ENCODE measurements around the gene TRPM1.
"Not testable (repeated sequence)": the region's sequence is repeated elsewhere in the genome, so short reads cannot be mapped to it uniquely, and the experiment has no call there.

TRPM1 gene

GRCh38 chr15:31116423-31117030, 15.0 kb upstream of the TRPM1 start:
- no peak for FAIRE-seq

DNA sequence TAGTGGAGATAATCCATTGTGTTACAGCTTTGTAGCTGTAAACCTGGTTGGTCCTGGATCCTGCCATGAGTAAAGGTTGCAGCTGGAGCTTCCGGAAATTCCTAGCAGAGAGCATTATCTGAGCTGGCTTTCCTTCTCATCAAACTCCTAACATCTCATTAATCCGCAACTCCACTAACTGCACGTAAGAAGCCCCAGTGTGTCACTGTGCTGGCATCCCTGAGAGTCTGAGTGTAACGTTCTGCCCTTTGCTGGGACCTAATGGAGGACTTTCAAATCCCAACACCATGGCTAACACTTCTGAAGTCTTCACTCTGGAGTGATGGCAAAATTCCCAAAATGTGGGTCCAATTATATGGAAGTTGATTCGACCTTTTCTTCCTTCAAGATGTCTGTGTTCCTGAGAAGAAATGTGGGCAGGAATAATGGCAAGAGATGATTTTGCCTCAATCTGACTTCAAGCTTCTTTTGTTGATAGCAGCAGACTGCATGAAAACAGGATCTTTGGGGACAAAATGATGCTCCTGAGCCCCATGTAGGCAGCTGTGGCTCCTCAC, 9.6 kb upstream of the TRPM1 start:
- no peak for FAIRE-seq

DNA sequence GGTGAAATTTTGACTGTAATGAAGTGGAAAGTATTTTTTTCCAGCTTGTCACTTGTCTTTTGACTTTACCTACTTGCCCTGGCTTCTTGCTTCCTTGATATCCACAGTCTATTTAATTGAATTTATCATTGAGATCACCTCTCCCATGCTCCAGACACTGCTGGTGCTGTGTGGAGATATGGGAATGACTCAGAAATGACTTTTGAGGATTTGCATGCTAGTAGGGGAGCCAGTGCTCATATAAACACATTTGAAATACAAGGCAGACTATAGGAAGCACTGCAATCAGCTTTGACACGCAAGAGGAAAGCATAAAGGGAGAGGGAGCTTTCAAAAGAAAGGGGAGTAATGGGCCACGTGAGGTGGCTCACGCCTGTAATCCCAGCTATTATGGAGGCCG, 7.3 kb upstream of the TRPM1 start:
- no peak for FAIRE-seq

- no peak for FAIRE-seq
These were observed 5.2 kb upstream of the TRPM1 start for GRCh38 chr15:31106495-31107300.

DNA sequence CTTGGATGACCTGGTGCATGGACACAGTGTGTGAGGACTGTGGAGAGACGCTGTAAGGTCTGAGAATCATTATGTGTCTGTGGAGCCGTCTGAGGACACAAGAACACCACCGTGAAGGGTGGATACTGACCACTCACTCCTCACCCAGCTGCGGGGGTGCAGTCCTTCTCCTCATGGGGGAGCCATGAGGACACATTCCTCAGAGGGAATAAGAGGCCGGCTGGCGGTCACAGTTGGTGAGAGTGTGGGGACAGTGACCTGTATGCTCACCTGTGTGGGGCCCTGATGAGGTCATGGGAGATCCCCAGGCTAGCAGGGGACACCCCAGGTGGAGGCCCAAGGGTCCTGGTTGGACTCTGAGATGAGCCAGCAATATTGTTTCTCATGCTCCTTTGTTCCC, 2.5 kb upstream of the TRPM1 start:
- no peak for FAIRE-seq

GRCh38 chr15:31102374-31103342, 1.1 kb upstream of the TRPM1 start:
- FAIRE-seq: no peak

DNA sequence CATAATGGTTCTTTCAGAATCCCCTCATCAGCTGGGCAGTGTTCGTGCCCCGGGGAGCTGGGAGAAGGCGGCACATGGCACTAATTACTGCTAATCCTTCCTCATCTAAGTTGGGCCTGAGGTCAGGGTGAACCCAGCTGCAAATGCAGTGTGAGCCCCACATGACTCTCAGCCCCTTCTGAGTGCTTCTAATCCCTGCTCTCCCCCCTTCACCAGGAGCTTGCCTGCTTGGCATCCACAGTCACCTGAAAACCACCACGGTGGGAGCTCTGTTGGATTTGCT, 455 bp upstream of the TRPM1 start:
- FAIRE-seq: no peak

DNA sequence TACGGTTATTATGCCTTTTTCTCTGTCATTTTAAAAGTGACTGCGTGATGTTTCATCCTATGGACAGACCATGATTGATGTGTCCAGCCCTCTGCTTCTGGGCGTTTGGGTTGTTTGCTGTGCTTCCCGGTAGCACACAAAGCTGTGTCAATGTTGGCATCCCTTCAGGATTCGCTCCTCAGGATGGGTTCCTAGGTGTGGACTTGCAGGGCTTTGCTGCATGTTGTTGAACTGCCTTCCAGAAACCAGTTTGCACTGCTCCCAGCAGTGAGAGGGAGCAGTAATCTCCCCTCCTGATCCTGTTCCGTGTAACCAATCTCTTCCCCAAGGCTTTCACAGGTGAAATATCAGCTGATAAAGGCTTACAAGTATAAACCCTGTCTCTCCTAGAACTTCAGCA, 787 bp downstream of the TRPM1 start:
- no peak for FAIRE-seq

DNA sequence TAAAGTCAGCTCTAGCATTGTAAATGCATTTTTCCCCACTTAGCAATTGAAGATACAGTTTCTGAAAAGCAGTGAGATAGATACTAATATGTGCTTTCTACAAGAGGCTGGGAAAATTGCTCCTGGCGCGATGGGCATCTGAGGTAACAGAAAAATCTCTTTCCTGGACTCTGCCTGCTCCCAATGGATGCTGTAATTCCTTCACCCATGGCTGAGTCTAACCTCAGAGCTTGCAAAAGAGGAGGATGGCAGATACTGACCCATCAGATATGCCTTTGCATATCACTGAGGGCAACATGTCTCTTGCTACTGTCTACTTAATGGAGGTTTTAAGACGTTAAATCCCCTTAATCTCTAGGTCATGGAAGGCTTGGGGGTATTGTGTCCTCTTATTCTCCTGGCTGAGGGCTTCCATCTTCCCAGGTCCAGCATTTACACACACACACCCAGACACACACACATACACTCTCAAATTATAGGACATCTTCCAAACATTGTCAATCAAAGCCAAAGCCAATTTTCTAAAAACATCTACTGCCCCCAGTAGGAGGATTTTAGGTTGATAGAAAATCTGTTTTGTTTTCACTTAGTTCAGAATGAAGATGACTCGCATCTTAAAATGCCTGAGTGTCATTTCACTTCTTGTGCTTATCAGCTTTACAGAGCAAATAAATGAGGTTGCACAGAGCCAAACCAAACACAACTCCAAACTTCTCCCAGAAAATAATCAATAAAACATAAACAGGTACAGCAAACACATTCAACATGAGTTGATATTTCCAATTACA, 2.4 kb downstream of the TRPM1 start:
- FAIRE-seq: no peak

DNA sequence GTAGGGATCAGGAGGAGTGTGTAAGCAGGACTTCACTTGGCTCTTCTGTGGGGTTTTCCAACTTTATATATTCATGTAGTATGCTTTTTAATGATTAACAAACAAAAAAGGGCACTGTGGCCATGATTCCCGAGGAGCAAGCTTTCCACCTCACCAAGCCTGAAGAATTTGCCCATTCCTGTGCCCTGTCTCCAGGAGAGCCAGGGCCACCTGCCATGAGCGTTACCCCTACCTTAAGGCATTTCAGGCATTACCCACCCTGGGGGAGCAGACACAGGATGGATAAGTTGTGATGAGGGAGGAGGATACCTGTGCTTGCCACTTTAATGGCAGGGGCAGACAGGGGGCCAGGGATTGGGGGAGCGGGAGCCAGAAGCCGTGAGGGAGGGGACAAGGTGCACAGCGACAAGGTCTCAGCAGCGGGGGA, 3.0 kb downstream of the TRPM1 start:
- FAIRE-seq: no peak

DNA sequence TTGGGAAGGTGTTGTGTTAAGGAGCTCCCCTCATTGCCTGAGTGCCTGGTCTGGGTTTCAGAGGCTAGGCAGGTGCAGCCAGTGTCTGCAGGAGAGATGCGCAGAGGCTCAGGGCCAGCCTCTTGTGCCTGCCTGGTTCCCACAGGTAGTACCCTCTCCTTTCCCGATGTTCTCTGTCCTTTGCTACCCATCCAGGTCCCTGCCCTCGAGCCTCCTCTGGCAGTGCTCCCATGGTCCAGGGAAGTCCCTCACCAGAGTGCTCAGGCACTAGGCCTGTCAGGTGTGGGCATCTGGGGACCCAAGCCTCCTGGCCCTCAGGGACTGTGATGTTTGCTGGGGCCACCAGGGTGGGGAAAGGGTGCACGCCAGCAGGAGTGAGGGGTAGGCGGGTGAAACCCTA, 5.0 kb downstream of the TRPM1 start:
- no peak for FAIRE-seq

DNA sequence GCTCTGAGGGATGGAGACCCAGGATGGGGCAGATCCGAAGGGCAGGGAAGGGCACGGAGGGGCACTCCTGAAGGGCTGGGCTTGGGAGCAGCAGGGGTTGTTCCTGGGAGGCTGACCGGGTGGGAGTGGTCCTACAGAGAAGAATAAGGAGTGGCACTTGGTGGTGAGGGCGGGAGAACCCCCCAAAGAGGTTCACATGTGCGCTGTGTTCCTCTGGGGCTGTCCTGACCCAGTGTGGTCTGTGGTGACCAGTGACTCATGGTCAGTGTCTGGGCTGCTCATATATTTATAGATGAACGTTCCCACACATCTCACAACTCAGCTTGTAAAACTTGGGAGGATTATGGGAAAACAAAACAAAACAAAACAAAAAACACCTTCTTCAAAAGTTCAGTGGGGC, 10.0 kb downstream of the TRPM1 start:
- FAIRE-seq: no peak

GRCh38 chr15:31090766-31091165, 10.8 kb downstream of the TRPM1 start:
- no peak for FAIRE-seq

DNA sequence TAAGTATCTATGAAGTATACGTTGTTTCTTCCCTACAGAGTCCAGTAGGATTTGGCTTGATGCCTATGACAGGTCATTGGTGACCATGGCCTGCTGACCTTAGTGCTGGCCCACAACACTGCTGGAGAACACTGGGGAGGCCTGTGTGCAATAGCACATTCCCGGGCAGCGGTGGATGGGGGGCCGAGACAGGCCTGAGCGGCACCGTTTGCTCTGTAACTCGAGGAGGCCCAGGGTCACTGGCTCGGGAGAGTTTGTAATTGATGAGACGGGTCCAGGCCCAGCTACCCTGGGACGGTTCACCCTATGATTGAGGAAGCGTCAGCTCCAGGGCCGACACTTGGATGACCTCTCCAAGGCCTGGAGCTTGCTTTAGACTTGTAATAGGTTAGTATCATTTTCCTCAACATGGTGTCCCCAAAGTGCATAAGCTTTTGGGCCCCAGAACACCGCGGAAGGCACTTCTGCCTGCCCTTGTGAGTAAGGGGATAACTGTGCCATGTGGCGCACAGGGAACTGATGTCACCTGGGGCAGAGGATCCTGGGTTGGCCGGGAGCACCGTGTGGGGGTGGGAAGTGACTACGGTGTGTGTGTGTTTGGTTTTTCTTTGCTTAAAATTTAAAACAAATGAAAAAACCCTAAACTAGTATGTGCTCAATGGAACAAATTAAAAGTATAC, 12.0 kb downstream of the TRPM1 start:
- no peak for FAIRE-seq

DNA sequence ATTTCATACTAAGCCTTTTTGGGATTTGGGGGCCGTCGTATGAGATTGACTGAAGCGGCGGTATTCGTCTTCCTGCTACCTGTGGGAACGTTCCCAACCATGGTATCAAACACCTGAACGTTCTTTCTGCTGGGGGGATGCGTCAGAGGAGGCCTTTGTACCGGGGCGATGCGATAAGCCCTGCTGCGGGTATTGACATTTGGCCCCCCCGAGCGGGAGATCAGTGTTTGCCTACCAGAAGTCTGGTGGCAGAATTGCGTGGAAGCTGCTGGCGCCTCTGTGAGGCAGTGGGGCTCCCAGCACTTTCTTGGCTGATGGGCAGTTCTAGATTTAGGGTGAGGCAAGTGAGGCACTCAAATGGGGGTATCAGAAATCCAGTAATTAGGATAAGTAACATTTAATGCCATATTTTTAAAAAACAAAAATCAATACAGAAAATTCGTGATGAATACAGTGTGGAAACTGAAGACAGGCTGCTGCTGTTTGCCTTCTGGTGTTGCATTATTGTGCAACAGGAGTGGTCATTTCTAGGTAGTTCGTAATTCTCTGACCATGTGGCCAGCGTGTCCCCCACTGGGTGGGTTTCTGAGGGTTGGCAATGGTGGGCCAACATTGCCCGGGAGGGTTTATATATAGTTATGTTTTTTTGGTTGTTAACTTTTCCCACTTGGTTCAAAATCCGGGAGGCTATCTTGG, 12.7 kb downstream of the TRPM1 start:
- FAIRE-seq: no peak

DNA sequence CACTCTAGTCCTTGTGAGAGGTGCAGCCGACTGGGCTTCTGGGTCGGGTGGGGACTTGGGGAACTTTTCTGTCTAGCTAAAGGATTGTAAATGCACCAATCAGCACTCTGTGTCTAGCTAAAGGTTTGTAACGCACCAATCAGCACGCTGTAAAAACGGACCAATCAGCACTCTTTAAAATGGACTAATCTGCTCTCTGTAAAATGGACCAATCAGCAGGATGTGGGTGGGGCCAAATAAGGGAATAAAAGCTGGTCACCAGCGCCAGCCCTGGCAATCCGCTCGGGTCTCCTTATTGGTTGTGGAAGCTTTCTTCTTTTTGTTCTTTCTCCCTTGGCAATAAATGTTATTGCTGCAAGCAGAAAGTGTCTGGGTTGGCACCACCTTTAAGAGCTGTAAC, 13.5 kb downstream of the TRPM1 start:
- FAIRE-seq: not testable (repeated sequence)

GRCh38 chr15:31086344-31086743, 15.2 kb downstream of the TRPM1 start:
- FAIRE-seq: no peak

DNA sequence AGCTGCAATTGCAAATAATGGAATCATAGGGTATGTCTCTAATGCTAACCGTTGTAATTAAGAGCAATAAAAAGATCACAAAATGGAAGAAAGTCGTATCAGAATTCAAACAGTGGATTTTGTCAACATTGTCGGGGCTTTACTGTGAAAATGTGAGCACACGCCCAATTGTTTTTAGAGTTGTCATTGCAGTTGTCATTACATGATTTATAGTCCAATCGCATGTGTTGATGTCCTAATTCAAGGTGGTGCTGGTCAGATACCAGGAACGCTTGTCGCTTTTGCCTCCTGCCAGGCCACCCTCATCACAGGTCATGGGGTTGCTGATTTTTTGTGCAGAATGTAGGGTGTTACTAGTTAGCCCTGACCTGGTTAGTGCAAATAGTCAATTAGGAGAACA, 16.2 kb downstream of the TRPM1 start:
- FAIRE-seq: no peak

GRCh38 chr15:31084176-31084575, 17.3 kb downstream of the TRPM1 start:
- no peak for FAIRE-seq

DNA sequence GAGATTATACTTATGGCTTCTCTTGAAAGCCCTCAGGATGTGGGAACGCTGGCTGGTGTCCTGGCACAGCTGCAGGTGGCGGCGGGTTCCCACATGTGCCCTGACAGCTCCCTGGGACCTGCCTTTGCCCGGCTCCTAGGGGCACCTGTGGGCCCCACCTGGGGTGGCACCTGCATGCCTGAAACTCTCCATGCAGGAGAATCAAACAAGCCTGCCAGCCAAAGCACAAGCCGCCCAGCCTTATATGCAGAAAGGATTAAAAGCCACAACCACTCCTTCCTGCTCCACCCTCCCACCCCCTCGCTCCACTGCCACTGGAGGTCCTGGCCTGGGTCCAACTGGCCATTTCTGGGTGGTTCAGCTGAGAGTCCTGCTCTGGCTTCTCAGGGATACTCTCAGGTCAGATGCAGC, 18.1 kb downstream of the TRPM1 start:
- no peak for FAIRE-seq

- FAIRE-seq: no peak
These were observed 18.7 kb downstream of the TRPM1 start for GRCh38 chr15:31082771-31083369.
